Measurements from ENCODE around the gene SPOCK1. TPM values are rescaled to one million over a fixed set of nuclear protein-coding genes. Genes with fewer than 3 reads are reported as not detected.

SPOCK1 gene
- polyA plus RNA-seq, 1 experiment = 76.0 TPM

DNA sequence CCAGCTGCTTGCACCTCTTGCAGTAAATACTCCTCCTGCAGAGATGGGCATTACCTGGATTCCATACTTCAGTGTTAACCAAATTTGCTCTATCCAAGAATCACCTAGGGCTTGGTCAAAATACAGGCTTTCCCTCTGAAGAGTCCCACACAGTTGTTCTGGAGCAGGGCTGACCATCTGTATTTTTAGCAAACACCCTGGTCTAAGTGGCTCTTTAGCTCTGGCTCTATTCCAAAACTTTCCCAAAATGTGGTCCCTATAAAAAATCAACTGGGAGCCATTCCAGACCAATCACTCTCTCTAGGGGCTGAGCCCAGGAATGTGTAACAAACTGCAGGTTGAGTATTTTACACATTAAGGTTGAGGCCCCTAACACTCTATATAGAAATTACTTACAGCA, 153.7 kb downstream of the SPOCK1 start:
- H3K9me3 ChIP-seq (ENCODE audit: control insufficient read depth, insufficient read depth, low read length) = no peaks in the 10 kb centered on the region
- no peak overlapping the region for H3K4me3 ChIP-seq (ENCODE audit: low read depth, low read length)
- ChIA-PET CTCF (interaction anchor here (0.6 to 2.2 kb wide), 22 partner anchors 8 to 393 kb away, joined by 3 to 16 read pairs (median 4); partner anchors contain the start of gene SPOCK1), POLR2A (no interaction called here)
- TF ChIP-seq CTCF (IDR thresholded peaks at IDR 0.05; ENCODE audit: low read depth, low read length) = no peak
- DNase-seq (ENCODE audit: low read depth, low spot score) = no peak
- no peak overlapping the region for H3K27ac ChIP-seq (ENCODE audit: low read depth, low read length)
- peaks cover 4% of the 10 kb centered on the region for H3K27me3 ChIP-seq (ENCODE audit: control insufficient read depth, insufficient read depth, low read length)

DNA sequence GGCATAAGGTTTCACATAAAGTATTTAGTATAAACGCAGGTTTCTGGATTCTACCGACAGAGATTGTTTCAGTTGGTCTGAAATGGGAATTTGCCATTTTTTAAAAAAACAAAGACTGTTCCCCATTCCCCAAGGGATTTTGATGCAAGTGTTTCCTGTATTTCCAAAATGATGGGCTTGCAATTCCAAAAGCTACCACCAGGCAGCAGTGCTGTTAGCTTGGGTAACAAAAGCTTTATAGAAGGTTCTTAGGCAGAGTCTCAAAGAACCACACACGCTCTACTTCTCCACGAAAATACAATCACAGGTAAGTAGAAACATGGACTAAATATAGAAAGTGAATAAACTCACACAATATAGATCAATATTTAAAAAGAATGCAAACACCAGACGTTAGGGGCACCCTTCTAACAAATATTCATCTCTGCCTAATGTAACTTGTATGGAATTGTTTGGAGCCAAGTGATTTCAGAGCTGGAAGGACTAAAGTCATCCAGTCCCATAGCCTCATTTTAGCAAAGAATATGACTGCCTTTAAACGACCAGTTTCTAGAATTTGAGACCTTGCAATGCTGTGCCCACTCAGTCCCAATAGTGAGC, 154.3 kb downstream of the SPOCK1 start:
- DNase-seq (ENCODE audit: low read depth, low spot score) = peak; percentile 27
- Histone ChIP-seq H3K27me3 (ENCODE audit: control insufficient read depth, insufficient read depth, low read length) (peaks cover 4% of the 10 kb centered on the region), H3K9me3 (ENCODE audit: control insufficient read depth, insufficient read depth, low read length) (no peaks in the 10 kb centered on the region), H3K27ac (ENCODE audit: low read depth, low read length) (no peak overlapping the region), H3K4me3 (ENCODE audit: low read depth, low read length) (no peak overlapping the region)
- POLR2A ChIA-PET = no interaction called here
- CTCF ChIA-PET = interaction anchor here (0.6 to 2.2 kb wide), 23 partner anchors 9 to 392 kb away, joined by 3 to 16 read pairs (median 4); partner anchors contain the start of gene SPOCK1
- peak; percentile 95 for TF ChIP-seq CTCF (IDR thresholded peaks at IDR 0.05; ENCODE audit: low read depth, low read length)

DNA sequence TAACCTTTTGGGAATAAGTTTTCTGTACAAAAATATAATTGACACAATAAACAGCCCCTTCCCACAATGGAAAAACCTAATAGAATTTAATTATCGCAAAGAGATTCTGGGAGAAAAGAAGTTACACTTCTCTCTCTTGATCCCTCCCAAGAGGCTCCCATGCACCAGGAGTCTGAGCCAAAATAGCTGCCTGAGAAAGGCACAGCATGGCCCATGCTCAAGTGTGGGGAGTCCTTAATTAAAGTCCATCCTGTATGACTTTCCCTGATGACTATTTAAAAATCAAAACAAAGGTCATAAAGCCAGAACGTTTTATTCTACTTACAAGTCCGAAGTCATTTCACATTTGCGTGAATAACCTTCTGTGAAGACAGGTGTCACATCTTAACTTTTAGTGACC, 155.1 kb downstream of the SPOCK1 start:
- no peak overlapping the region for H3K27ac ChIP-seq (ENCODE audit: low read depth, low read length)
- peaks cover 4% of the 10 kb centered on the region for H3K27me3 ChIP-seq (ENCODE audit: control insufficient read depth, insufficient read depth, low read length)
- no peak for TF ChIP-seq CTCF (IDR thresholded peaks at IDR 0.05; ENCODE audit: low read depth, low read length)
- H3K4me3 ChIP-seq (ENCODE audit: low read depth, low read length) = no peak overlapping the region
- POLR2A ChIA-PET = no interaction called here
- H3K9me3 ChIP-seq (ENCODE audit: control insufficient read depth, insufficient read depth, low read length) = no peaks in the 10 kb centered on the region
- no peak for DNase-seq (ENCODE audit: low read depth, low spot score)
- CTCF ChIA-PET = interaction anchor here (0.6 to 2.2 kb wide), 5 partner anchors 22 to 275 kb away, joined by 3 to 16 read pairs (median 5); no protein-coding TSS in a partner anchor

- Histone ChIP-seq H3K27me3 (ENCODE audit: control insufficient read depth, insufficient read depth, low read length) (peaks cover 4% of the 10 kb centered on the region), H3K4me3 (ENCODE audit: low read depth, low read length) (no peak overlapping the region), H3K9me3 (ENCODE audit: control insufficient read depth, insufficient read depth, low read length) (no peaks in the 10 kb centered on the region), H3K27ac (ENCODE audit: low read depth, low read length) (no peak overlapping the region)
- no peak for TF ChIP-seq CTCF (IDR thresholded peaks at IDR 0.05; ENCODE audit: low read depth, low read length)
- POLR2A ChIA-PET = no interaction called here
- CTCF ChIA-PET = interaction anchor here (1.0 to 2.8 kb wide), 3 partner anchors 9 to 26 kb away, joined by 3 to 17 read pairs (median 3); no protein-coding TSS in a partner anchor
- DNase-seq (ENCODE audit: low read depth, low spot score) = no peak
These were observed 156.4 kb downstream of the SPOCK1 start for GRCh38 chr5:137342764-137343163.

GRCh38 chr5:137341831-137342230, 157.3 kb downstream of the SPOCK1 start:
- CTCF ChIA-PET = interaction anchor here (2.8 kb wide), 1 partner anchor 21 kb away, joined by 17 read pairs; no protein-coding TSS in a partner anchor
- Histone ChIP-seq H3K27ac (ENCODE audit: low read depth, low read length) (no peak overlapping the region), H3K4me3 (ENCODE audit: low read depth, low read length) (no peak overlapping the region), H3K27me3 (ENCODE audit: control insufficient read depth, insufficient read depth, low read length) (peaks cover 2% of the 10 kb centered on the region), H3K9me3 (ENCODE audit: control insufficient read depth, insufficient read depth, low read length) (no peaks in the 10 kb centered on the region)
- TF ChIP-seq CTCF (IDR thresholded peaks at IDR 0.05; ENCODE audit: low read depth, low read length) = no peak
- POLR2A ChIA-PET = no interaction called here
- no peak for DNase-seq (ENCODE audit: low read depth, low spot score)

Data from AG04450 (cell line).